SHP77 treated with DMSO at 0.1 percent for 48 hours (cell line): ENCODE measurements around the gene FRMPD4.
"Not testable (repeated sequence)": the region's sequence is repeated elsewhere in the genome, so short reads cannot be mapped to it uniquely, and the experiment has no call there.

Experiments used
- DNase-seq: peaks from one replicate; lab custom pipeline; 2025; lab: John Stamatoyannopoulos, UW

FRMPD4 gene

DNA sequence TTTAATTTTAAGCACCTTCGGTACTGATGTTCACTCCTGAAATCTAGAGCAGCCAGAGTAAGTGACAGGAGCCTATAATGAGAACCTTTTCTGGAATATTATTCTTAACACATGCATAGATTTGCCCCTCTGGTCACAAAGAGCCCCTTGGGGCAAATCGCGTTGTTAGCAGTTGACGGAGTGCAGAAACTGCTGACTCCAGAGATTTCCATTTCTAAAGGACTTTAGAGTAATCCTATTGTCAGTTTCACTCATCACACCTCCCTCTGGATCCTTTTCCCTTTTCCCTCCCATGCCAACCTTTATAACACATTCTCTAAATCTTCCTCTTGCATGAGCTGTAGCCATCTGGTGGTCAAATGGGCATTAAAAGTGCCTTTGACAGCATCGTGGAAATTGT is 388.0 kb downstream of the FRMPD4 start:
- no peak for DNase-seq

DNA sequence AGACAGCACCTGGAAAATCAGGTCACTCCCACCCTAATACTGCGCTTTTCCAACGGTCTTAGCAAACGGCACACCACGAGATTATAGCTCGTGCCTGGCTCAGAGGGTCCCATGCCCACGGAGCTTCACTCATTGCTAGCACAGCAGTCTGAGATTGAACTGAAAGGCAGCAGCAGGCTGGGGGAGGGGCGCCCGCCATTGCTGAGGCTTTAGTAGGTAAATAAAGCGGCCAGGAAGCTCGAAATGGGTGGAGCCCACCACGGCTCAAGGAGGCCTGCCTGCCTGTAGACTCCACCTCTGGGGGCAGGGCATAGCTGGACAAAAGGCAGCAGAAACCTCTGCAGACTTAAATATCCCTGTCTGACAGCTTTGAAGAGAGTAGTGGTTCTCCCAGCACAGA is 399.8 kb downstream of the FRMPD4 start:
- DNase-seq, result not testable (repeated sequence)

DNA sequence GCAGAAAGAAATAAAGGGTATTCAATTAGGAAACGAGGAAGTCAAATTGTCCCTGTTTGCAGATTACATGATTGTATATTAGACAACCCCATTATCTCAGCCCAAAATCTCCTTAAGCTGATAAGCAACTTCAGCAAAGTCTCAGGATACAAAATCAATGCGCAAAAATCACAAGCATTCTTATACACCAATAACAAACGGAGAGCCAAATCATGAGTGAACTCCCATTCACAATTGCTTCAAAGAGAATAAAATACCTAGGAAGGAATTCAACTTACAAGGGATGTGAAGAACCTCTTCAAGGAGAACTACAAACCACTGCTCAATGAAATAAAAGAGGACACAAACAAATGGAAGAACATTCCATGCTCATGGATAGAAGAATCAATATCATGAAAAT is 404.0 kb downstream of the FRMPD4 start:
- DNase-seq, result not testable (repeated sequence)

DNA sequence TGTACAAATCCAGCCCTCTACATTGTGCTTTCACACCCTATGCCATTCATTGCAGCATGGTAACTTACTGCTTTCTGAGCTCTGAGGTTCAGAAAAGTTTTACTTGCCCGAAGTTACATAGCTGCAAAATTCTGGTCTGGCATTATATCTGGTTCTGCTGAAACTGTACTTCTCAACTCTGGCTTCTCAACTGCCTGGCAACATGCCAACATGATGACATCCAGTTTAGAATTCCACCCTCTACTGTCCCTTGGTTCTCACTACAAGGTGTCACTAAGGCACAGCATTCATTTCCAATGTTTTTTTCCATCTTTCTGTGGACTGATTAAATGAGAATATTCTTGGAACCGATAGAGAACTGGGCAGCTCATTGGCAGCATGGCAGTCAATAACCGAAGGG is 410.1 kb downstream of the FRMPD4 start:
- no peak for DNase-seq

DNA sequence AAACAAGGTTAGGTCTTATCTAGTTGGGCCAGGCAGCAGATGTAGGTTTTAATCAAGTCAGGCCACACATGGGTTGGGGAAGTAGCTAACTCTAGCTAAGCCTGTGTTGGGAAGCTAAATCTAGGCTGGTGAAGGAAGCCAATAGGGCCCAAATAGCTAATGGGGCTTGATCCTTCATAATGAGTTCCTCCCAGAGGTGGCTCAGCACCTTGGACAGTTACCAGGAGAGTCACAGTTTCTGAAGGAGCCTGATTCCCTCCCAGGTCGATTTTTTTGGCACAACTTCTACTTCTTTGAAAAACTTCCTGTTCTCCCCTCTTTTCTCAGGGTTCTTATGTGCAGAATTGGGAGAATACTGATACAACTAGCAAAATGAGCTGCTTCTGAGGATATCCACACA is 410.5 kb downstream of the FRMPD4 start:
- no peak for DNase-seq

DNA sequence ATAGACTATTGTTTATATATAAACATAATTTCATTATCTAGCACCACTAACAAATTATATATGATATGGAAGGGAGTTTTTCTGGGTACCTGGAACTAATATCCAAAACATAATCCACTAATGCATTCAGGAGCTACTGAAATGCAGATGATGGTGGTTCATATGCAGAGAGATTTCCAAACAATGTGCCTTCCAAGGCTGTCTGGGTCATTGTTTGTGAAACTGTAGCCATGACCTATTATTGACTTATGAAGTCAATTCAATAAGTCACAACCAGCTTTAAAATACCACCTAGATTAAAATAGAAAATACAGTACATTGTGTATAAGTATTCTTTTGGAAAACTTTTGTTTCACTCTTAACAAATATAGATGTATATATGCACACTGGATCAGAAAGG is 415.9 kb downstream of the FRMPD4 start:
- no peak for DNase-seq

DNA sequence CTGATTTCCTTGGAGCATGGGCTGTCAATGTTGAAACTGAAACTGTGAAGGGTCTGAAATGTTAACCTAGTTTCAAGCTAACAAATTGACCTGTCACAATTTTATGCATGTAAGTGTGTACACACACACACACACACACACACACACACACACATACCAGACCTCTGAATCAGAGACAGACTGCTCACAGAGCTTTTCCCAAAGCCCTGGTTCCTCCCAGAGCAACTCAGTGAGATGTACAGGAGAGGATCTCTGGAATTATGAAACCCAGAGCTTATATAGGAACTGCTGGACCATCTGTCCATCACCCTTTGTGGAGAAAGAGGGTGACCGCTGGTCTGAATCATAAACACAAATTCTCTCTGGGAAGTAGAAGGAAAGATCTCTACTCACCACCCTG is 424.8 kb downstream of the FRMPD4 start:
- DNase-seq, result no peak

DNA sequence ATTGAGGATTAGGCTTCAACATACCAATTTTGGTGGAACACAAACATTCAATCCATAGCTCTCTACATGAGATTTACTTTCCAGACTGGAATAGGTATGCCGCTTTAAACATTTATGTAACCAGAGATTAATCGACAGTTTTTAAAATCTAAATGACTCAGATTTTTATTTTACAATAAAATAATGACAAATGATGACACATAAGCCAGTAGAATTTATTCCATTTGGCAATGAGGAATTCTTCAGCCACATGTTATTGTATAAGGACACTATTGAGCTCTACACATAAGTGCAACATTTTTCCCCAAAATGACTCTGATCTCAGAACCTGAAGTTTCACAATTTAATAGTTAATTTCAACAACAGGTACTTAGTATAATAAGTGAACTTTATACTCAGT is 425.9 kb downstream of the FRMPD4 start:
- DNase-seq, result no peak

DNA sequence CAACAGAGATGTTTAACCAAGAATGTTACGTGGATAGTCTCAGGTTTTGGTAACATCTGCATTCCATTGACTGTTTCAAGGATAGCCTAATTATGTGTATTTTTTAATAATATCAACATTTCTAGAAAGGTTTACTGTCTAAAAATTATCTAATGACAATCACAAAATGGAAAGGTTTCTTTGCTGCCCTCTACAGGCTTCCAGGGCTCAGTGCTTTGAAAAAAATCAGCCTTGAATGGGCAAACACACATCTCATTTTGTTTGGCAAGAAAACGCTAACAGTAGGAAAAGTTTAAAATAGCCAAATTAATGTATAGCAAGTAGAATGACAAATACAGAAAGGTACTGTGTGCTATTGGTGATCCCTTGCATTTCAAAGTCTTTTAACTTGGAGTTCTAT is 429.6 kb downstream of the FRMPD4 start:
- no peak for DNase-seq

DNA sequence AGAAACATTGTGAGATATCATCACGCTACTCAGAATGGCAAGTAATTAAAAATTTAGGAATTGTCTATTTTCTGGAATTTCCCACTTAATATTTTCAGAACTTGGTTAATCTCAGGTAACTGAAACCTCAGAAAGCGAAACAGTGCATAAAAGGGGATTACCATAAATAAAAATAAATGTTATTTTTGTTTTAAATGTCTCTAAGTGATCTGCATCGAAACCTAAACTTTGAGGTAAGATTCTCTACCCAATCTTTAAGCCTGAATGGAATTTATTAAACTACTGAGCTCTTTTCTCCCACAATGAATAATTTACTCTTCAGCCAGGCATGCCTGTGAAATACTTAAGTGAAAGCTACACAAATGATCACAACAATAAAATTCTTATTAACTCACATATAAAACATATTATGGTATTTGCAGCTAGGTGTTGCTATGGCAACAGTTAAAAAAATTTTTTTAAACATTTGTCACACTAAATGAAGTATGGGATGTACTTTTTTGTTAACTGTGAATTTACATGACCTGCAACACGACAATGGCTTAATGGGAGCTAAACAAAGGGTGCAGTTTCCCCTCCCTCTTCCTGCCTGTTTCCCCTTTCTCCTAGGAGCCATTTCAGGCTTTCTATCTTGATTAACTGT is 432.7 kb downstream of the FRMPD4 start:
- DNase-seq, result no peak

DNA sequence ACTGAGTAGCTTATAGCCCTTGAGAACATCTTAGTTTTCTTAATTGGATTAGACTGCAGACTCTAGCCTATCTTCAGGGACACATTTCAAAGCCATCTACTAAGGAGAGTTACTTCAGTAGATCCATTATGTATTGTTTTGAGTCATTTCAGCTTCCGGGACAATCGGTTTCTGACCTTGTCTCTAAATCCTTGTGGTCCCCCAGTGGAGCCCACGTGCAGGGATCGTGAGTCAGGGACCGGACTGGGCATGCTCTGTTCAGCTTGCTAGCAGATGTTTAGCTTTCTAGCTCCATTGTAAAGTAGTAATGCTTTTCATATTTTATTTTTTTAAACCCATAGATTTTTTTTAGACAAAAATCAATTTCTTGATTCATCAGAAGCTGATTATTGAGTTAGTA is 441.0 kb downstream of the FRMPD4 start:
- no peak for DNase-seq

DNA sequence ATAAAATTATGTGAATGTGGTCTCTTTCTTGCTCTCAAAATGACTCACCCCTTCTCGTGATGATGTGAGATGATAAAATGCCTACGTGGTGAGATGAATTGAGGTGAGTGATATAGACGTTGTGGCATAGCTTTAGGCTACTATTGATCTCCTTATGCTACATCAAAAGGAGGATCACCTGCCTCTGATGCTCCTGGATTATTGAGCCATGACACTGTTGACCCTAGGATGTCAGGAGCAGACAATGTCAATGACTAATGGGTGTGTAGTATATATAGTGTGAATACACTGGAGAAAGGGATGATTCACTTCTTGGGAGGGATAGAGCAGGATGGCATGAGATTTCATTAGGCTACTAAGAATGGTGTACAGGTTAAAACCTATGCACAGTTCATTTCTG is 442.3 kb downstream of the FRMPD4 start:
- DNase-seq, result no peak

DNA sequence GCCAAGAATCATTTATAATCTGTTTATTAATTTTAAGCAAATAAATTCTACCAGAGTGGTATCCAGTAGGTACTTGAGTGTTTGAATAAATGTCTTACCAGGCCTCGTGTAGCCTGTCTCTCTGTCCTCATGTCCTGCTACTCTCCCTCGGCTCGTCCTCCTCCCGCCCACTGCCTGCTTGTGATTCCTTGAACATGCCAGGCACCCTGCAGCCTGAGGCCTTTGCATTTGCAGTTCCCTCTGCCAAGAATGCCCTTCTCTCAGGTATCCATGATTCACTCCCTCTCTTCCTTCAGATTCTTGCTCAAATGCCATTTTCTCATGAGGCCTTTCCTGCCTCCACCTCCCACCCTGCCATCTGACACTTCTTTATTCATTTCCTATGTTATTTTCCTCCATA is 443.3 kb downstream of the FRMPD4 start:
- DNase-seq, result no peak

DNA sequence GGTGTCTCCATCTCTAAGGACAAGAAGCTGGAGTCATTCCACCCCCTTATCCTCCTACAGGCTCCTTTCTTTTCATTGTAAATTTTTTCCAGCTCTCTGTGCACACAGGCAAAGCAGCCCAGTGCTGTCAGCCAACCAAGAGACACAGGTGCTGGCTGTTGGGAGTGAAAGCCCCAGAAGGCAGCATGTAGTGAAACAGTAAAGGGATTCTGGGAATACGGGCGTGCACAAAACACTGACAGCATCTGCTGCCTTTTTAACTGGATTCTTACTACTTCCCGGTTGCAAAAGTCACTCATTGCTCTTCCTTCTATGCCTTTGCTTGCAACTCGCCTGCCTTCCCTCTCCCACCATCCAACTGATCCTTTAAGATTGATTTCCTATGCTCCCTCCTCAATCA is 444.4 kb downstream of the FRMPD4 start:
- no peak for DNase-seq

DNA sequence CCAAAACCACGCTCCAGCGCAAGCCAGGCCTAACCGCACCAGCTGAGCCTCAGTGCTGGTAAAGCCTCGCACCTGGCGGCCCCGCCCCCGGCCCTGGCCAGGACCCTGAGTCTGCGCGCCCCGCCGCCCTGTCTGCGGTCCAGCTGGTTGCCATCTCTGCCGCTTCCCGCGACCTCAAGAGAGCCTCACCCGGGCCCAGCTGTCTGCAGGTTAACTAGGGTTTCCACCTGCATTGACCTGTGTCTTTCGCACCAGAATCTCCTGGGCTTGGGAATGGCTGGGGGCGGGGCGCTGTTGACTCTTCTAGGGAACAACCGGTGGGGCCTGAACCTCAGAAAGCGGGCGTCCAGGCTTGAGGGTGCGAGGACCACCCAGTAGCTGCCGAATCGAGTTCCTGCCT is 445.3 kb downstream of the FRMPD4 start:
- DNase-seq, result no peak

DNA sequence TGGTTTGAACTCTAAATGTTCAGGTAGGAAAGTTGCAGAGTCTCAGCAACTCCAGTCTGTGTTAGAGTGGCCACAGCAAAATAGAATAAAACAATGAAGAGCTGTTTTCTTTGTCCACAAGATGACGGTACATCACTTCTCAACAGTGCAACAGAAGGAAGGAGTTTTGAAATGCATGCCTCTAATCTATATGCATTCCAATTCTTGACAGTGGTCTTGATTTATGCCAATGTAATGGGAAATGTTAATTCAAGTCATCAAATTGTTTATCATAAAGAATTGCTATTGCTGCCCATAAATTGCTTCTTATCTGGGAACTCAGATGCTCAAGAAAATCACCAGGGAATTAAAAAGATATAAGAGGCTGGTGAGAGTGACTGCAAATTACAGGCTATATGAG is 457.4 kb downstream of the FRMPD4 start:
- no peak for DNase-seq

DNA sequence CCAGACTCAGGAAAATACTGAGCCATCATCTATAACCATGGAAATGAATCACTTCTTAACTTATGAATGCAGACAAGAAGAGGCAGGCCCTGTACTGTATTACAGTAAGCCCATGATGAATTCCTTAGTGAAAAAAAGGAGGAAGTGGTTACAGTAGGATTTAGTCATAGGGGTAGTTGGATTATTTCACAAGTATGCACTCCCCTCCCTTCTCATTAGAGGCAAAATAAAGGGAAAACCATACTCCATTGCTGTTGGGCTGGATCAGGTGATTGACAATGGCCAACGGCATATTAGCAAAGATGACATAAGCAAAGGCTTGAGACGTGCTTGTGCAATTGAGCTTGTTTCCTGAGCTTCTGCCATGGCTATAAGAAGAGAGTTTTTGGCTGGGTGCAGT is 471.8 kb downstream of the FRMPD4 start:
- no peak for DNase-seq

DNA sequence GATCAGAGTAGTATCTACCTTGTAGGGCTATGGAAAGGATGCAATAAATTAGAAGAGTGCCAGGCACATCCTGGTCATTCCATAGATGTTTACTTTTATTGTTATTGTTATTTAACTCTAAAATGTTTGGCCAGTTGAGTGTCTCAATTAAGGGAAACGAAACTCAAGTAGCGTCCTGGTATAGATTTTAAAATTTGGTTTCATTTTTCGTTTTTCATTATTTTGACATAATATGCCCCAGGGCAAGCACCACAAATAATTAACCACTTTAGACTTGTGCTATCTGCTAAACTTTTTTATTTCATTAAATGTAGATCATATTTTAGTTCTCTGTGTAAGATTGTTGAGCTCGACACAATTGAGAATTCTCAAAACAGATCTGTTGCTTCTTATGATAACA is 473.2 kb downstream of the FRMPD4 start:
- no peak for DNase-seq

DNA sequence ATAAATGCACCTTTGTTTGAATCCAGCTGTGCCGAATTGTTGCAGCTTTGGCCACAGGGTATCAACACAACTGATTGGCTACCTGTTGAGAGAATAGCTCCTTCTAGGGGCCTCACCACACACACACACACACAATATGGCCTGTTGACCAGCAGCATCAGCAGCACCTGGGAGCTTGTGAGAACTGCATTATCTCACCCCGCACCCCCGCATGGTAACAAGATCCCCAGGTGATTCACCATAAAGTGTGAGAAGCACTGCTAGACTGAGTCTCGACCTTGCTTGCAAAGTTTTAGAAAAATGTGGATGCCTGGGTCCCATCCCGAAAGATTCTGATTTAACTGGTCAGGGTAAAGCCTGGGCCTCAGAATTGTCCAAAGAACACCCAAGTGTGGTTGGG is 476.0 kb downstream of the FRMPD4 start:
- DNase-seq, result no peak

DNA sequence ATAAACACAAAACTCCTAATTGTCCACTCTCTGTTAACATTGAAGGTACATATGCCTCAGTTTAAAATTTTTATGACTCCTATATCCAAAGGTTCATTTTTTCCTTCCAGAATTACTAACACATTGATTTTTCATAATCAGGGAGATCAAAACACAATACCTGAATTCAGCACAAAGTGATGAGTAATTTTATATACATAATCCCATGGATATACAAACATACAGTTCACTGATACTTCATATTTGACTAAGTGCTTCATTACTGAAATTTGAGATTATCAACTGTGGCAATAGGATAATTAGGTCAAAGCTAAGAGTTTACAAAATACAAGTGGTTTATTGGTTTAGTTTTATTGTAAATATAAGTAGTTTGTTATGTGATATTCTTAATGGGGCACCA is 476.8 kb downstream of the FRMPD4 start:
- DNase-seq, result no peak

DNA sequence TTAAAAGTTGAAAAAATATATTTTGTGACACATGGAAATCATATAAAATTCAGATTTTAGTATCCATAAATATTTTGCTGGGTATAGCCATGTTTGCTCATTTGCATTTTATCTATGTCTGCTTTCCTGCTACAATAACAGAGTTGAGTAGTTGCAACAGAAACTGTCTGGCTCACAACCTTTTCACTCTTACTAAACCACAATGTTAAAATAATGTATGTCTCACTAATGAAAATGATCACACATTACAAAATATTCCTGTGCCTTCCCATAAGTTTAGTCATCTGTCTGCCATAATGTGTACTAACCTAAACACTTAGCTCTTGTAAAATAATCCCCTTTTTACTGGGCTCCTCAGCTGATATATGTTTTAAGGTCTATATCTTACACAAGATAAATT is 479.0 kb downstream of the FRMPD4 start:
- DNase-seq, result no peak

DNA sequence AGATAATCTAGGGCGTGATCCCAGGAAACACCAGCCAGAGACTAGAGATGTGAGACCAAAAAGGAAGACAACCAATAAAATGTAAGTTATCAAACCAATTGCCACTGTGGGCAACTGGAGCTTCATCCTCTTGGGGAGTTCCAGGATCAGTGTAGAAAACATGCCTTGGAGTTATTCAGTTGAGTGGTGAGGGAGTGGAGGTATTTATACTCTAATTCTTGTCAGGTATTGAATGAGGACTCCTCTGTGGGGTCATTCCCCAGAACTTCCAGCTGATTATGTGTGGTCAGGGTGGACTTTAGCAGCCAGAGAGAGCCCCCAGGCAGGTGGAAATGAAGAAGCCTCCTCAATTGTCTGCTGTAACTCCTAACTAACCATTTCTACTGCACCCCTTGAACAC is 509.0 kb downstream of the FRMPD4 start:
- no peak for DNase-seq

DNA sequence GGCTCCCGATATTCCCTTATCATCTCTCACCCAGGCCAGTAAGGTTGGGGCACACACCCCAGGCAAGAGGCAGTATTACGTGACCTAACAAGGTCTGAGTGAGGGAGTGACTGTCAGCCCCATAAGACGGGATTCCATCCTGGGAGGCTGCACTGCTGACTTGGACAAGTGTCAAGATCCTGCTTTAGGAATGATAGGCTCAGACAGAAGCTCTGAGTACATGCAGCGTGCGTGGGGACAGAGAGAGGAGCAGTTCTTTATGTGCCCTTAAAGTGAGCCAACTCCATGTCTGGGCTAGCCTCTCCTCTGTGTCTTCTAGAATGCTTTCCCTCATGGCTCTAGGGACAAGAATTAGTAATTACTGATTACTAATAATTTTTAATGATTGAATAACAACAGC is 510.7 kb downstream of the FRMPD4 start:
- DNase-seq, result no peak

DNA sequence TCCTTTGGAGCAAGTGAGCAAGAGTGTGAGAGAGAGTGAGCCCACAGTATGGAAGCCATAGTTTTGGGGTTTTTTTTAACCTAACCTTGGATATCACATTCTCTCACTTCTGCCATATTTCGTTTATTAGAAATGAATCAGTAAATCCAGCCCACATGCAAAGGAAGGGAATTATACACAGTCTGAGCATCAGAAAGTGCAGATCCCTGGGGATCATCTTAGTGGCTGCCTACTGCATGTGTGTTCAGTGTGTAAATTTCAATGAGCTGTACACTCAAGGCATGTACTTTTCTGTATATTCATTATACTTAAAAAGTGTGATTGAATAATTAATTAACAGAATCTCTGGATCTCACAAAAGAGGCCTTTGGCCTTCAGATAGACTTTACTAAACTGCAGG is 519.2 kb downstream of the FRMPD4 start:
- DNase-seq, result no peak

DNA sequence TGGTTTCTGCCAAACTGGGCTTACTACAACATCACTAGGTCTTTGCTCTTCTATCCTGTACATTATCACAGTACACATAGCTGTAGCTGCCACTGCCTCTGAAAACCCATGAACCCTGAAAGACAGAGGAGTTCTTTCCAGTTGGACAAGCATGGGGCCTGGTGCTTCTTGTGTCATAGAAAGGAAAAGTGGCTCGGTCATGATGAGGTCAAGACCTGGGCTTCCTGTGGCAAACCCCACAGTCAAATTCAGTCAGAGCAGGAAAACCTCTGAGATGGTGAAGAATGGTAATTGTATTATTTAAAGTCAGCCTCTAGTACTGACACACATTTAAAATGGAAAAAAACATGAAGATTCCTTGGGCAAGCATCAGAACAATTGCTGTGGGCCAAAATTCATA is 519.6 kb downstream of the FRMPD4 start:
- no peak for DNase-seq
